T-helper 1 cell treated with Interleukin-12 subunit alpha and Interleukin-12 subunit beta and Interleukin-4 antibody, amounts not matched to agents 30 μg/mL and 1 μg/mL, for 36 hours (primary cell): Measurements from ENCODE around the gene HIGD1B.
A peak's percentile ranks its signal among the peaks of the same experiment; 100 is the strongest.

Experiments
- H3K27ac Mint-ChIP-seq: one replicate; pipeline ENCODE4 v1.8.0; 2021; ENCODE audit warnings: mild to moderate bottlenecking, mixed read lengths
- H3K27me3 Mint-ChIP-seq: one replicate; pipeline ENCODE4 v1.8.0; 2021; ENCODE audit warnings: low read depth, mixed read lengths
- H3K36me3 Mint-ChIP-seq: one replicate; pipeline ENCODE4 v1.8.0; 2021; ENCODE audit warnings: low read depth, mixed read lengths
- H3K4me1 Mint-ChIP-seq: one replicate; pipeline ENCODE4 v1.8.0; 2021; ENCODE audit warnings: low read depth, mixed read lengths
- H3K4me3 Mint-ChIP-seq: one replicate; pipeline ENCODE4 v1.8.0; 2021; ENCODE audit warnings: mild to moderate bottlenecking, moderate library complexity, mixed read lengths
- H3K9me3 Mint-ChIP-seq: one replicate; pipeline ENCODE4 v1.8.0; 2021; ENCODE audit warnings: mixed read lengths

HIGD1B gene

GRCh38 chr17:44879376-44879775, 31.7 kb downstream of the HIGD1B start:
- no peaks in the 10 kb centered on the region for H3K27me3 Mint-ChIP-seq
- no peak overlapping the region for H3K27ac Mint-ChIP-seq
- H3K36me3 Mint-ChIP-seq, result peaks cover 38% of the 10 kb centered on the region
- no peak overlapping the region for H3K4me3 Mint-ChIP-seq
- no peaks in the 10 kb centered on the region for H3K9me3 Mint-ChIP-seq
- H3K4me1 Mint-ChIP-seq, result no peaks in the 10 kb centered on the region

GRCh38 chr17:44880062-44880461, 32.4 kb downstream of the HIGD1B start:
- Mint-ChIP-seq H3K36me3 (peaks cover 40% of the 10 kb centered on the region), H3K4me1 (no peaks in the 10 kb centered on the region), H3K27me3 (no peaks in the 10 kb centered on the region), H3K9me3 (no peaks in the 10 kb centered on the region), H3K27ac (no peak overlapping the region), H3K4me3 (no peak overlapping the region)

DNA sequence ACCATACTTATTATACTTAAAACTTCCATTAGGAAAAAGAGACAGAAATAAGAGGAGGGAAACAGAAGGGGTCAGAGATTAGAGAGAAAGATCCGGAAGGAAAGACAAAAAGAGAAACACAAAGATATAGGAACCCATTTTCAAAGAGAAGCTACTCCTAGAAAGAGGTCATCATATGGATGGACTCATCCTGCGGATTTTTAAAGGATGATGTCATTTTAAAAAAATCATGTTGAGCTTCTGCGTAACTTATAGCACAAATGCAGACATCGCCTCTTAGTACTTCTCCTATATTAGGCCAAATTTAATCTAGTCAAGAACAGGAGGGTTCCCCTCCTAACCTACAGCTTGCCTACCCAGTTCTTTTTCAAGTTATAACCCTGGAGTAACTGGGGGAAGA, 33.5 kb downstream of the HIGD1B start:
- Mint-ChIP-seq H3K36me3 (peaks cover 42% of the 10 kb centered on the region), H3K27ac (no peak overlapping the region), H3K9me3 (no peaks in the 10 kb centered on the region), H3K4me1 (no peaks in the 10 kb centered on the region), H3K27me3 (no peaks in the 10 kb centered on the region), H3K4me3 (no peak overlapping the region)

GRCh38 chr17:44884941-44885340, 37.3 kb downstream of the HIGD1B start:
- H3K4me1 Mint-ChIP-seq, result no peaks in the 10 kb centered on the region
- H3K36me3 Mint-ChIP-seq, result peaks cover 34% of the 10 kb centered on the region
- no peaks in the 10 kb centered on the region for H3K9me3 Mint-ChIP-seq
- H3K27me3 Mint-ChIP-seq, result no peaks in the 10 kb centered on the region
- H3K27ac Mint-ChIP-seq, result no peak overlapping the region
- H3K4me3 Mint-ChIP-seq, result no peak overlapping the region

DNA sequence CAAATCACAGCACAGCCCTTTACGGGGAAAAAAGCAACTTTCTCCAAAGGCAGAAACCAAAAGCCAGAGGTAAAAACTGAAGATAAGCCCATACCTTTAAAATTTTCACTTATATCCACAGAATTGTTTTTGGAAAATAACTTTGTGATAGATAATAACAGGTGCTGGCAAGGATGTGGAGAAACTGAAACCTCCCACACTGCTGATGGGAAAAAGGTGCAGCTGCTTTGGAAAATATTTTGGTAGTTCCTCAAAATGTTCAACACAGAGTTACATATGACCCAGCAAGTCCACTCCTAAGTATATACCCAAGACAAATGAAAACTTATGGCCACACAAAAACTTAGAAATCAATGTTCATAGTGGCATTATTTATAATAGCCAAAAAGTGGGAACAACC, 39.3 kb downstream of the HIGD1B start:
- H3K27me3 Mint-ChIP-seq, result no peaks in the 10 kb centered on the region
- H3K27ac Mint-ChIP-seq, result no peak overlapping the region
- peaks cover 4% of the 10 kb centered on the region for H3K4me1 Mint-ChIP-seq
- no peak overlapping the region for H3K4me3 Mint-ChIP-seq
- no peaks in the 10 kb centered on the region for H3K9me3 Mint-ChIP-seq
- H3K36me3 Mint-ChIP-seq, result peaks cover 29% of the 10 kb centered on the region

DNA sequence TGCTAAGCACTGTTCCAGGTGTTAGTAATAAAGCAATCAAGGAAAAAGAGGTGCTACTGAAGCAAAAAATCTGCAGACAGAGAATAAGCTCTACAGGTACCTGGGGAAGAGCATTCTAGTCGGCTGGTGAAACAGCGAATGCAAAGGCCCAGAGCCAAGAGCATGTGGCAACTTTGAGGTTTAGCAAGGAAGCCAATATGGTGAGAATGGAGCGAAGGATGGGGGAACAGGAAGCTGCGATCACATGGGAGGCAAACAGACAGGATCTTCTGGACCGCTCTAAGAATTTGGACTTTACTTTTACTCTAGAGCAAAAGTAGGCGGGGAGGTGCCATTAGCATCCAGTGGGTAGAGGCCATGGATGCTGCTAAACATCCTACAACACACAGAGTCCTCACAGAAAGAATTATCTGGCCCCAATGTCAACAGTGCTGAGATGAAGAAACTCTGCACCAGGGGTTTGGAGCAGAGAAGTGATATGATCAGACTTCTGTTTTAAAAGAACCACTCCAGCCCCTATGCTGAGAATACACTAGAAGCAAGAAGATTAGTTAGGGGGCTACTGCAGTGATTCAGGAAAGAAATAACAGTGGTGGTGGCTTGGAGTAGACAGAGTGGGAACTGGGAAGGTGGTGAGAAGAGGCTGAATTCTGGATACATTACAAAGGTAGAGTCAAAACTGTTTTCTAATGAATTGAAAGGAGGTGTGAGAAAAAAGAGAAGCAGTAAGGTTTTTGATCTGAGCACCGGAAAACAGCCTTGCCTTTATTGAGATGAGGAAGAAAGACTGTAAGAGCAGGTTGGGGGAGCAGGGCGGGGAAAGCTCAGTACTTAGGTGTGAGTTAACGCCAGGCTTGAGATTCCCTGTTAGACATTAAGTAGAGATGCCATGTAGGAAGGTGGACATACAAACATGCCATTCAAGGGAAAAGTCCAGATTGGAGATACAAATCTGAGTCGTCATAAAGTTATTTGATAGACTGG, 40.6 kb downstream of the HIGD1B start:
- no peaks in the 10 kb centered on the region for H3K27me3 Mint-ChIP-seq
- H3K36me3 Mint-ChIP-seq, result peaks cover 20% of the 10 kb centered on the region
- peaks cover 4% of the 10 kb centered on the region for H3K4me1 Mint-ChIP-seq
- no peak overlapping the region for H3K4me3 Mint-ChIP-seq
- no peak overlapping the region for H3K27ac Mint-ChIP-seq
- H3K9me3 Mint-ChIP-seq, result no peaks in the 10 kb centered on the region

DNA sequence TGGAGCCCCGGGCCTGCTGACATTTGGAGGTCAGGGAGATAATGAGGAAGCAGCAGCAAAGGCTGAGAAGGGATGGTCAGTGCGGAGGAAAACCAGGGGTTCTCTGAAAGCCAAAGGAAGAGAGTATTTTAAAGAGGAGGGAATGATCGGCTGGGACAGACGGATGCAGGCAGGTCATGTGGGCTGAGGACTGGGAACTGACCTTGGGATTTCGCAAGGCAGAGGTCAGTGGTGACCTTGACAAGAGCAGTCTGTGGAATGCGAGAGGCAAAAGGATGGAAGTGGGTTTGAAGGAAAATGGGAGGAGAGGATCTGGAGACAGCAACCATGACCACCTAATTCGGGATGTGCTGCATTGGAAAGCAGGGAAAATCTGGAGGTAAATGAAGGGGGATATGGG, 41.3 kb downstream of the HIGD1B start:
- no peak overlapping the region for H3K4me3 Mint-ChIP-seq
- peaks cover 4% of the 10 kb centered on the region for H3K4me1 Mint-ChIP-seq
- peaks cover 18% of the 10 kb centered on the region for H3K36me3 Mint-ChIP-seq
- H3K9me3 Mint-ChIP-seq, result no peaks in the 10 kb centered on the region
- H3K27ac Mint-ChIP-seq, result no peak overlapping the region
- no peaks in the 10 kb centered on the region for H3K27me3 Mint-ChIP-seq

GRCh38 chr17:44892250-44892649, 44.6 kb downstream of the HIGD1B start:
- Mint-ChIP-seq H3K4me3 (no peak overlapping the region), H3K36me3 (peaks cover 12% of the 10 kb centered on the region), H3K27me3 (no peaks in the 10 kb centered on the region), H3K27ac (no peak overlapping the region), H3K4me1 (peaks cover 10% of the 10 kb centered on the region), H3K9me3 (no peaks in the 10 kb centered on the region)

- Mint-ChIP-seq H3K9me3 (no peaks in the 10 kb centered on the region), H3K27ac (no peak overlapping the region), H3K27me3 (peaks cover 2% of the 10 kb centered on the region), H3K4me3 (no peak overlapping the region), H3K36me3 (peaks cover 16% of the 10 kb centered on the region), H3K4me1 (peaks cover 18% of the 10 kb centered on the region)
These were observed 47.0 kb downstream of the HIGD1B start for GRCh38 chr17:44894642-44895041.

DNA sequence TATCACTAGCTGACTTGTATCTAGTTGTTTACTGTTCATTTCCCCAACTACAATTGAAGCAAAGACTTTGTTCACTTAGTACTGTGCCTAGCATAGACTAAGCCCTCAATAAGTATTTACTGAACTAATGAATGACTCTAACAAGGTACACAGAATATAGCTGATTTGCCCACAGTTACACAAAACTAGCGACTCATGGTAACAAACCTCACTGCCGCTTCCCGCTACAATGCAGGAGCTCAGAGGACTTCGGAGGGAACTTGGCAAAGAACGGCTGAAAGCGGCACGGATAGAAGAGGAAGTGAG, 51.0 kb downstream of the HIGD1B start:
- Mint-ChIP-seq H3K27me3 (peaks cover 21% of the 10 kb centered on the region), H3K4me1 (peaks cover 23% of the 10 kb centered on the region), H3K9me3 (no peaks in the 10 kb centered on the region), H3K4me3 (peak overlapping the region; percentile 91), H3K27ac (peak overlapping the region; percentile 98), H3K36me3 (peaks cover 10% of the 10 kb centered on the region)

GRCh38 chr17:44899074-44899782, 51.5 kb downstream of the HIGD1B start, which contains the start of gene EFTUD2:
Gene EFTUD2 (minus strand): TSS chr17:44899445. CDS start chr17:44894521, 4,924 bp downstream.
- H3K4me1 Mint-ChIP-seq, result peaks cover 23% of the 10 kb centered on the region

More at GRCh38 chr17:44899074-44899782, 51.5 kb downstream of the HIGD1B start, which contains the start of gene EFTUD2:
- peak within 1 kb of the TSS; percentile 91 for H3K4me3 Mint-ChIP-seq
- no peaks in the 10 kb centered on the region for H3K9me3 Mint-ChIP-seq
- H3K36me3 Mint-ChIP-seq, result peaks cover 10% of the 10 kb centered on the region
- H3K27ac Mint-ChIP-seq, result peak within 1 kb of the TSS; percentile 98
- H3K27me3 Mint-ChIP-seq, result peaks cover 21% of the 10 kb centered on the region
